Glomerular endothelial cell (primary cell): ENCODE data around the gene OR2V1. TPM values are rescaled to one million over a fixed set of nuclear protein-coding genes. Genes with fewer than 3 reads are reported as not detected.
A peak's percentile ranks its signal among the peaks of the same experiment; 100 is the strongest.
"Not testable (repeated sequence)": the region's sequence is repeated elsewhere in the genome, so short reads cannot be mapped to it uniquely, and the experiment has no call there.

Experiments
- DNase-seq: peaks from one replicate; pipeline ENCODE4 v3.0.0-alpha.2; 2011; ENCODE audit warnings: low read depth, low spot score; ENCODE audit errors: extremely low read depth
- total RNA-seq: library from RNA; depleted of rRNA; stranded (reverse); fragments of >200 nt; gene quantifications from 2 replicates; pipeline ENCODE4 v1.2.3, GENCODE V29; 2015

The OR2V1 gene
- total RNA-seq, 1 donor from 2014 or later, result not detected

DNA sequence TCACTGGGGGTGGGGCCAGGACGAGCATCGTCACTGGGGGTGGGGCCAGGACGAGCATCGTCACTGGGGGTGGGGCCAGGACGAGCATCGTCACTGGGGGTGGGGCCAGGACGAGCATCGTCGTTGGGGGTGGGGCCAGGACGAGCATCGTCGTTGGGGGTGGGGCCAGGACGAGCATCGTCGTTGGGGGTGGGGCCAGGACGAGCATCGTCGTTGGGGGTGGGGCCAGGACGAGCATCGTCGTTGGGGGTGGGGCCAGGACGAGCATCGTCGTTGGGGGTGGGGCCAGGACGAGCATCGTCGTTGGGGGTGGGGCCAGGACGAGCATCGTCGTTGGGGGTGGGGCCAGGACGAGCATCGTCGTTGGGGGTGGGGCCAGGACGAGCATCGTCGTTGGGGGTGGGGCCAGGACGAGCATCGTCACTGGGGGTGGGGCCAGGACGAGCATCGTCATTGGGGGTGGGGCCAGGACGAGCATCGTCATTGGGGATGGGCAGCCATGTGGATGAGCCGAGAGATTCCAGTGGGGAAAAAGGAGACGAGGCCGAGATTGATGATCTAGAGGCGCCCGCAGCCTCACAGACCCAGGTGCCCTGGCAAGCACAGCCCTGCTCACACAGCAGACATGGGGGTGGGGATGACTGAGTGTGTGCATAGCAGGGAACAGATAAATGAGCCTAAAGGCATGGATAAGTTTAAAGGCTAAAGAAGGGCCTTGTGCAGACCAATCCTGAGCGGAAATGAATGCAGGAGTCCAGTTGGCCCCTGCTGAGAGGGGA lies 30.0 kb upstream of the OR2V1 start:
- DNase-seq, result not testable (repeated sequence)

DNA sequence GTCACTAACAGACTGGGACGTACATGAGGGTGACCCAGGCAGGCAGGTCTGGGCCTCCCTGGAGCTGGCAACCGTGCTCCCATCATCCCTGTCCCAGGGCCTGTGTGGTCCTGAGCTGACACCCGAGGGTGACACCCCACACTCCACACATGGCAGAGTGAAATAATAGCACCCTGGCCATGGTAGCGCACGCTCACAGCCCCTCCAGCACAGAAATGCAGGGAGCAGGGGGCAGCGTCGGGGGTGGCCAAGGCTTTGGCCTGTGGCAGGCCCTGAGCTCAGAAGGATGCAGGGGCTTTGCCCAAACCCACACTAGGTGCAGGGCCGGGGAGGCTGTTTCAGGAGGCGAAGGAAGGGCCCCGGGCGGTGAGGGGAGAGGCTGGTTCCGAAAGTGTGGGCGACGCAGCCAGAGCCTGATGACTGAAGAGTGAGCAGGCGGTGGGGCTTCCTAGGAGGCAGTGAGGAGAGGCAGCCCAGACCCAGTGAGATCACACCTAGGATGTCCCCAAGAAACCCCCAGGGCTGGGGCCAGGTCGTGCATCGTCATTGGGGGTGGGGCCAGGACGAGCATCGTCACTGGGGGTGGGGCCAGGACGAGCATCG lies 29.3 kb upstream of the OR2V1 start:
- no peak for DNase-seq

DNA sequence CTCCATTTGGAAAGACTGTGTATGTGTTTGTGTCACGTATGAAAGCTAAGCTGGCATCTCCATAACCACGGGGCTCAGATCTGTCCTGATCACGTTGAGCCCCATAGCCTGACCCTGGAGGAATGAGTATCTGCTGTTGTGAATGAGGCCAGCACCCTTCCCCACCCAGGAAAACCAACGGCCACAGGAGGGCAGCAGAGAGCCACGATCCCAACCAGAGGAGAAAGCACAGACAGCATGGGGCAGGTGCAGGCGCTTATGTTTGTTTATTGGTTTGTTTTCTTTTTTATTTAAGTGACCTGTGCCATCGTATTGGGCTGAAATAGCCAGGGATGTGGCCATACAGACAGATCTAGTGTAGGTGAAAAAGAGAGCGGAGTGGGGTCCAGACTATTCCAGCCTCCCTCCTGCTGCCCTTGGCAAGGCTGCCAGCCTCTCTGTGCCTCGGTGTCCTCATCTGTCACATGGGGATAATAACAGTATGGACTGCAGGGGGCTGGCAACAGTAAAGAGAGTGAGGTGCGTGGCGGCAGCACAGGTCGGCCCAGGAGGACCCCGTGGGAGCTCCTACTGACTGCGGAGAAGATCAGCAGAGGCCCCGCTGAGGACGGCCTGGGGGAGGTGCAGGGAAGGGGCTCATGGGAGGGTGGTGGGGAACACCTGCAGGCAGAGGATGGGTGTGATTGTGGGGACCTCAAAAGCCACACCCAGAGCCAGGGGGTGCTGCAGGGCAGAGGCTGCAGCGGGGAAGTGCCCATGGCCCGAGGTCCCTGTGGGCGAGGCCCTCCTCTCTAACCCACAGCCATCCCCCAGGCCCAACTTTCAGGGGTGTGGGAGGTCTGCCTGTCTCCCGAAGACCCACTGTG lies 28.6 kb upstream of the OR2V1 start:
- no peak for DNase-seq

DNA sequence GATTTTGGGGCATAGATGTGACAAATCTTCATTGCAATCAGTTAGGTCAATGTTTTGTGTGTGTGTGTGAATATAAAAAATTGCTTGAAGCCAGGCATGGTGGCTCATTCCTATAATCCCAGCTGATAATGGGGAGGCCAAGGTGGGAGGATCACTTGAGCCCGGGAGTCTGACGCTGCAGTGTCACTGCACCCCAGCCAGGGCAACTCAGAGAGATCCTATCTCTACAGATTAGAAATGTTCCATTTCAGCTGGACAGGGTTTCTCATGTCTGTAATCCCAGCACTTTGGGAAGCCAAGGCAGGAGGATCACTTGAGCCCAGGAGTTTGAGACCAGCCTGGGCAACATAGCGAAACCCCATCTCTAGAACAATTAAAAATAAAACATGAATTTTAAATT lies 27.9 kb upstream of the OR2V1 start:
- DNase-seq, result no peak

DNA sequence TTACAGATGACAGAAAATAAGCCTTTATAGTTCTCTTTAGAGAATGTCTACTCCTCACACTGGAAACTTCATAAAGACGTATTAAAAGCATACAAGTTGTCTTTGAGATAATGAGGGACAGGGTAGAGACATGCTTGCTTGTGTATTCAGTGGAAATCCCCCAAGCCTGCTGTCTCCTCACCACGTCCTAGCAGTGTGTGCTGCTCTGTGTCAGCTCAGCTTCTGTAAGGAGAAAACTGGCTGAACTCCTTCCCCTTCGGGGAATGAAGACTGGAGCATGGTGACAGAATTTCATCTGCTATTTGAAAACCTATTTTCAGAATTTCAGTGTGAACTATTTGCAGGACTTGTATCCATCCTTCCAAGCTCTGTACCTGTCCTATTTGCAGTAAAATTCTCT lies 25.8 kb upstream of the OR2V1 start:
- DNase-seq, result no peak

DNA sequence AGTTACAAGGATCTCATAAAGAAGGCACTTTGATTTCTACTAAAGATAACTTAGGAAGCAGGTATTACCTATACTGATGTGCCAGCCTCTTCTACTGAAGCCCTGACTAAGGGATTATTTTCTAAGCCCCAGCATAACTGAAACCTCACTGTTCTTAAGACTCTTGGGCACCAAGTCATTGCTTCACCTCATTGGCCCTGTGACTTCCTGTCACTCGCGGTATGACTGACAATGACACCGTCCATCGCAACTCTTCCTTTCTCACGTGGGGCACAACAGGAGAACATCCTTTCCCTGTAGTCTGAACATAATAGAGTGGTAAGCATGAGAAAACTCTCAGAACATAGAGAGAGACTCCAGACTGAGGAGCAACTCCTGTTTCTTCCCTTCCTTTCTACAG lies 22.8 kb upstream of the OR2V1 start:
- no peak for DNase-seq

DNA sequence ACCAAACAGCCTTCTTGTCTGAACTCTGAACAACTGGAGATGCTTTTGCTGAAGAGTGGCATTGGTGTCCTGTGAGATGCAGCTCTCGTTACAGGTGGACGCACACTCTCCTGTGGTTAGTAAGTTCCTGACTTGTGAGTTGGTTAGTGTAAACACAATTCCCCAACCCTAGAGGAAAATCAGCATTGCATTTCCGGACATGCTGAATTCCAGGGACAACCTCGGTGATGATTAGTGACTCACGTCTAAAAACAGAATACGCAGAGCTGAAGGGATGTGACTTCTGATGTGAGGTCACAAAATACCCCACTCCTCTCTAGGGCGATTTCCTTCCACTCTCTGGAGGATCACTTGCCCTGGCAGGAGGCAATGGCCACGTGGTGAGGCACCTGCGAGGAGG lies 21.4 kb upstream of the OR2V1 start:
- DNase-seq, result peak; percentile 79

DNA sequence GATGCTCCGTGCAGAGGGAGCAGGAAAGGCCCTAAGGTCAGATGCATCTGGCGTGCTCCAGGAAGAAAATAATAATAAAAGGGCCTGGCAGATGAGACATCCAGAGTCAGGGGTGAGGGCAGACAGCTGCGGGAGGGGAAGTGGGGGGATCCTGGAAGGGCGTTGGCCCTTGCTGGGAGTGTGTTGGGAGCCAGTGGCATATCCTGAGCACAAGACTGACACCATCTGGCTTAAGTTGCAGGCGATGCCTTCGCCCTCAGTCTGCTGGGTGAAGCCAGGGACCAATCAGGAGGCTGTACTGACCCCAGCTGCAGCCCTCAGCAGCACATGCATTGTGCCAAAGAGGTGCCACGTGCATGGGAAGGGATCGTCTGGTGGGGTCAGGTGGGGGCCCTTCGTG lies 20.2 kb upstream of the OR2V1 start:
- DNase-seq, result no peak

DNA sequence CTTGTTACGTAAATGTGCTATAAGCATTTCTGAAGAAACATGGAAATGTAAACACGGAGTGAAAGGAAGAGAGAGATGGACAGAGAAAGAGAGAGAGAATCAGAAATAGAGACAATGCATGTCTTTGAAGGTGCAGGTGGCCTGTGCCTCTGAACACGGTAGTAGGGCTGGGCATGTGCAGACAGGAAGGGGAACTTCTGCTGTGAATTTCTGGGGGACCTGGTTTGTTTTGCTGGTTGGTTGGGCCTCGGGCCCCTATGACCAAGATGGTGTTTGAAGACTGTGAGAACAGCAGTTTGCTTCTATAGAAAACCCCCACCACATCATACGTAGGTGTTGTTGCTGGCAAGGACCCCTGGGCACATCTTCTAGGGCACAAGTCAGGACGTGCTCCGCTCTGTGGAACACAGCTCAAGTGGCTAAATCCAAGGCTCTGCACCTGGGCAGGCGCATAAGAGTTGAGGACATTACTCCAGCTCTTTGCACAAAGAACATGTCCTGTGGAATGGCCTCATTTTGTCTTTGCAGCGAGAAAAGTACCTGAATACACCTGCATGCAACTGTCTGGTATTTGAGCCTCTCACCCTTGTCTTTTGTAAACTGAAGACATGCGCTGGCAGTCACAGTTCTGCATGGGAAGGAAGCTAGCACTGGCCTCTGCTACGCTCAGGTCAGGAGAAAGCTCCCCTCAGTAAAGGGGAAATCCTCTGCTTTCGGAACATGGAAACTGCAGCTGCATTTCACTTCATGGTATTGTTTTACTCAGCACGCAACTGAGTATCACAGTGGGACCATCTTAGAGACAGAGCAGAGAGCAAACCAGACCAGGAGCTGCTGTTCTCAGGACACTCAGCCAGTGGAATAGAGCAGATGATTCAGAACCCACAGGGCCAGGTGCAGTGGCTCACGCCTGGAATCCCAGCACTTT lies 19.1 kb upstream of the OR2V1 start:
- DNase-seq, result no peak

DNA sequence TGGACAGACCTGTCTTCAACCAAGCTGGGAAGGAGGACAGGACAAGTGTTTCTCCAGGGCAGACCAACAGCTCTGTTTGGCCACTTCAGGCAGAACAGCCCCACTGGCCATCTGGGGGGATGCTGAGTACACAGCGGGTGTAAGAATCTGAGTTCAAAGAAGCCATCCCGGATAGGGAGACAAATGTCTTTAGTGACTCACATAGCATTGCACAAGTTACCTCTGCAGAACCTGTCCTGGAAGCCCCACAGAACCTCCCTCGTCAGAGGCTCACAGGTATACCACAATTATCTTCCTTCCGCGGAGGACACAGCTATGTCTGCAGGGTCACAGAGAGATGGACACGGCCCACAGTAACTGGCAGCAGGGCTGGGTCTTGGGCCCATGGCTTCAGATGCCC lies 18.4 kb upstream of the OR2V1 start:
- no peak for DNase-seq

DNA sequence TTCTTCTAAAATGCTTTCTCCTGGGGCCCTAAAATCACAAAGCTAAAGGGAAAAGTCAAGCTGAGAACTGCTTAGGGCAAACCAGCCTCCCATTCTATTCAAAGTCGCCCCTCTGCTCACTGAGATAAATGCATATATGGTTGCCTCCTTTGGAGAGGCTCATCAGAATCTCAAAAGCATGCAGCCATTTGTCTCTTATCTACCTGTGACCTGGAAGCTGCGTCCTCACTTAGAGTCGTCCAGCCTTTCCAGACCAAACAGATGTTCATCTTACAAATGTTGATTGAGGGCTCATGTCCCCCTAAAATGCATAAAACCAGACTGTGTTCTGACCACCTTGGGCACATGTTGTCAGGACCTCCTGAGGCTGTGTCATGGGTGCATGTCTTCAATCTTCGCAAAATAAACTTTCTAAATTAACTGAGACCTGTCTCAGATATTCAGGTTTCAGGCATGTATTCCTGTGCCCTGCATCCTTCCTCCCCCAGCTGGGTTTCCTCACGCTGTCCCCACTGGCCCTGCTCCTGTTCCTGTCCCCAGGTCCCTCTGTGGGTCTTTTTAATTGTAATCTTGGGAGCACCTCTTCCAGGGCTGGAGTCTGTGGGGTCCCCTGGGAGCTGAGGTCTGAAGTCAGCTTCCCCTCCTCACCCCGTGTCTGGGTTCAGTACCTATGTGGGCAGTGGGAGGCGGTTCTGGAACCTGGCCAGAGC lies 16.1 kb upstream of the OR2V1 start, which contains the start of gene OR2V2:
OR2V2 (plus strand) TSS at position 660 of the 710 bp plus-strand sequence. CDS start 7,357 bp downstream, outside the sequence.
- not testable (repeated sequence) for DNase-seq

DNA sequence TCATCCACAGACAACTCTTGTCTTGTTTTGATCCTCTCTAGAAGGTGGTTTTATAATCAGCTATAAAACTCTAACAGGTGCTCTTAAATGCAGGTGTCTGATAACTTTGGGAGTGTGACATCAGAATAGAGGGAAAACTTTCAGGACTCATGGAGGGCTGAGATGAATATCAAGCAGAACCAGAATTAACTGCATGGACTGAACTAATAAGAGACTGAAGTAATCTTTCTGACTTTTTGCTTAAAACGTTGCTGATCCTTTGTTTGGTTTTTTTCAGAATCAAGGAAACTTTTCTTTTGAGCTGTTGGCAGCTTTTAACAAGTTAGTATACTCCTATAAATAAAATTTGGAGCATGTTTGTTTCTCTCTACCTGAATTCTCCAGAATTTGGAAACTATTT lies 14.2 kb upstream of the OR2V1 start:
- no peak for DNase-seq

DNA sequence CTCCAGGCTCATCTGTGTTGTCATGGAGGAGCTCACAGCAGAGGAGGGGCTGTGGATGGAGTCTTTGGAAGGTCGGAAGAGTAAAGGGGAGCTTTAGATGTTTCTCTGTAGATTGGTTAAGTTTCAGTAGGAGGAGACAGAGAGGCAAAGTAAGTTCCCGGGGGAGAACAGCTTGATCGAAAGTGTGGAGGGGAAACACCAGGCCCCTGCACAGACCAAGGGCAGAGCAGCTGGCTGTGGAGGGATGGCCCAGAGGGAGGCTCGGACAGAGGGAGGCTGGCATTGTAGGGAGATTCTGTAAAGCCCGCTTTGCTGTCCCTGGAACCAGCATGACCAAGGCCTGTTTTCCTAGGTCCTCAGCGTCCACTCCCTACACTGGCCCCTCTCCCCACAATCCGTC lies 11.1 kb upstream of the OR2V1 start:
- no peak for DNase-seq

DNA sequence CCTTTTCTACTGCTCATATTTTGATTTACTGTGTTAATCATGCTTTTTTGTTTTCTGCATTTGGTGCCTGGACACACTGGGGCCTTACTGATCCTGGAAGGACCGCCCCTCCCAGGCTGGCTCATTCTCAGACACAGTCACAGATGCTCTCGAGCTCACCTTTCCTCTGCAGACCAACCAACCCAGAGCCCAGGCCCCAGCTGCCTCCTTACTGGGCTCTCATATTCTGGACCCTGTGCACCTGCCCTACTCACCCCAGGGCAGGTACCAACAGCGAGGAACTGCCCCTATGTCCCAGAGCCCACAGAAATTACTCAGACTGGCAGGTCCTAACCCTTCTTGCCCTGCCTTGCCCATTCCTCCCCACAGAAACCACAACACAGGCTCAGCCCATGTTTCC lies 9.8 kb upstream of the OR2V1 start:
- DNase-seq, result no peak

DNA sequence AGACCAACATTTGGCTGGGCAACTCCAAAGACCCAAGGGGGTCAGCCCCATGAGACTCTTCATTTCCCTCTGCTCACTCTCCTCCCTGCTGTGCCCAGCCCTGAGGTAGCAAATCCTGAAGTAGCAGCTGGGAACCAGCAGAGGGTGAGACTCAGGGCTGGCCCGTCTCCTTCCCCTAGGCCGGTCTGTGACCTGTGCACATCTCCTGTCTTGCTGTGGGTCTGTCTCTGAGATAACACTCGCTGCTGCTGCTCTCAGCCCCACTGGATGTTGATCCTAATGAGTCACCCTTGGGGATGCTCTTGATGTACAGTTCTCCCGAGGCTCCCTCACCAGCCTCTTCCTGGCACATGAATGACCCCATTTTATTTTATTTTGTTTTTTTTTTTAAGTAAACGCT lies 7.3 kb upstream of the OR2V1 start:
- DNase-seq, result no peak

DNA sequence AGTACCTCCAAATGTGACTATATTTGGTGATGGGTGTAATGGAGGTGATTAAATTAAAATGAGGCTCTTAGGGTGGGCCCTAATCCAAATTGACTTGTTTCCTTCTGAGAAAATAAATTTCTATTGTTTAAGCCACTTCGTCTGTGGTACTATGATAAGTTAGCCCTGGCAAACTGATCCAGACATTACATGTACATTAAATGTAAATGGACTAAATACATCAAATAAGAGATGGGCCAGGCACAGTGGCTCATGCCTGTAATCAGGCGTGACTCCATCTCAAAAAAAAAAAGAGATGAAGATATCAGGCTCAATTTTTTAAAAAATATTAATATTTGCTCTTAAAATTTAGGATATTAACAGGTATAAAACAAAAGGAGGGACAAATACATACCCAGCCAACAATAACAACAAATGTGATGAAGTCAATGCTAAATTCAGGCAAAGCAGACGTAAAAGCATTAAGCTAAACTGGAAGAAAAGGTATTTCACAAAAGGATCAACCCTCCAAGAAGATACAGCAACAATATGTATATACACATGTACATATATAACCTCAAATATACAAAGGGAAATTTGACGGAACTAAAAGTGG lies 5.5 kb upstream of the OR2V1 start:
- no peak for DNase-seq

DNA sequence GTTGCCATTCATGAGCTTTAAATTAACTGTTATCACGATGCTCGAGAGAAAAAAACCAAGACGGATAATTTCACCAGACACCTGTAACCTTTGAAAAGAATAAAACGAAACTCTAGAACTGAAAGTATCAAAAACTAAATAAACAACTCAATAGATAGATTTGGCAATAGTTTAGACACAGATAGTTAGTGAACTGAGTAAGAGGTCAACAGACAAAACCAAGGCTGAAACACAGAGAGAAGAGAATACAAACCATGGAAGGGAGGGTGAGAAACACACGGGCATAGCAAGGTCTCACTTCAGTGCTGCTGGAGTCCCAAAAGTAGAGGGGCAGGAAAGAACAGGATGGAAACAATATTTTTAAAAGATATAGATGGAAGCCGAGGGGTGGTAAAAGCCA lies 3.3 kb upstream of the OR2V1 start:
- no peak for DNase-seq

DNA sequence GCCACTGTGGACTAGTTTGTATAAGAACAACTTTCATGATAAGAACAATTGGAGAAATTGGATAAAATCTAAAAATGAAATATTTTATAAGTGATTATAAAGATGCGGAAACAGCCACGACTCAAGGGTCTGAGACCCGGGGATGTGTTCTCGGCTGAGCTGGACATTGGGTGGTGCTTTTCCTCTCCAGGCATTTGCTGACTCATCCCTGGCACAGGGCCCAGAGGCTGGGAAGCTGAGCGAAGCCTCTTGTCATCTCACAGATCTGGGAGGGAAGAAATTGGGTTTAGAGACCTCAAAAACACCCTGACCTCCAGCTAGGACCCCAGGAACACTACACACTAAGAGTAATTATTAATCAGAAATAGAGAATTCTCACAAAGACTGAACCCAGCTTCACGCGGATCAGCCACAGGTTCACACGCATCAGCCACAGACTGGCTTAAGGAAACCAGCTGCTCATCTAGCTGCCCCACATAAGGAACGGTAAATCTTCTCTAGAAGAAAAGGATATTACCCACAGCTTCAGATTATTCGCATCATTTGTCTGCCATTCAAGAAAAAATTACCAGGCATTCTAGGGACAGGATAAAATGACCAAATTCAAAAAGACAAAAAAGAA lies 2.8 kb upstream of the OR2V1 start:
- DNase-seq, result no peak

DNA sequence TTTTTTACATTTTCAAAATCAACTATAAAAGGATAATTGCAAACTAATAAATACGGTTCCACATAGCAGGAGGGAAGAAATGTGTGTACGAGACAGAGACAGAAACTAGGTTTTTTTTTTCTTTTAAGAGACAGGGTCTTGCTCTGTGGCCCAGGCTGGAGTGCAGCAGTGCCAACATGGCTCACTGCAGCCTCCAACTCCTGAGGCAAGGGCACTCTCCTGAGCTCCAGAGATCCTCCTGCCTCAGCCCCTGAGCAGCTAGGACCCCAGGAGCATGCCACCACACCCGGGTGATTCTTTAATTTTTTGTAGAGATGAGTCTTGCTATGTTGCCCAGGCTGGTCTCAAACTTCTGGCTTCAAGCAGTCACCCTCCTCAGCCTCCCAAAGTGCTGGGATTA lies 2.1 kb upstream of the OR2V1 start:
- DNase-seq, result no peak
